Eye (tissue), 1 donor: ENCODE data around the gene ACAP2.
"Not testable (repeated sequence)": the region's sequence is repeated elsewhere in the genome, so short reads cannot be mapped to it uniquely, and the experiment has no call there.

ENCODE experiments used
- DNase-seq: peaks from one replicate; pipeline ENCODE4 v3.0.0-alpha.2; 2015

Gene ACAP2, protein sequence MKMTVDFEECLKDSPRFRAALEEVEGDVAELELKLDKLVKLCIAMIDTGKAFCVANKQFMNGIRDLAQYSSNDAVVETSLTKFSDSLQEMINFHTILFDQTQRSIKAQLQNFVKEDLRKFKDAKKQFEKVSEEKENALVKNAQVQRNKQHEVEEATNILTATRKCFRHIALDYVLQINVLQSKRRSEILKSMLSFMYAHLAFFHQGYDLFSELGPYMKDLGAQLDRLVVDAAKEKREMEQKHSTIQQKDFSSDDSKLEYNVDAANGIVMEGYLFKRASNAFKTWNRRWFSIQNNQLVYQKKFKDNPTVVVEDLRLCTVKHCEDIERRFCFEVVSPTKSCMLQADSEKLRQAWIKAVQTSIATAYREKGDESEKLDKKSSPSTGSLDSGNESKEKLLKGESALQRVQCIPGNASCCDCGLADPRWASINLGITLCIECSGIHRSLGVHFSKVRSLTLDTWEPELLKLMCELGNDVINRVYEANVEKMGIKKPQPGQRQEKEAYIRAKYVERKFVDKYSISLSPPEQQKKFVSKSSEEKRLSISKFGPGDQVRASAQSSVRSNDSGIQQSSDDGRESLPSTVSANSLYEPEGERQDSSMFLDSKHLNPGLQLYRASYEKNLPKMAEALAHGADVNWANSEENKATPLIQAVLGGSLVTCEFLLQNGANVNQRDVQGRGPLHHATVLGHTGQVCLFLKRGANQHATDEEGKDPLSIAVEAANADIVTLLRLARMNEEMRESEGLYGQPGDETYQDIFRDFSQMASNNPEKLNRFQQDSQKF

DNA sequence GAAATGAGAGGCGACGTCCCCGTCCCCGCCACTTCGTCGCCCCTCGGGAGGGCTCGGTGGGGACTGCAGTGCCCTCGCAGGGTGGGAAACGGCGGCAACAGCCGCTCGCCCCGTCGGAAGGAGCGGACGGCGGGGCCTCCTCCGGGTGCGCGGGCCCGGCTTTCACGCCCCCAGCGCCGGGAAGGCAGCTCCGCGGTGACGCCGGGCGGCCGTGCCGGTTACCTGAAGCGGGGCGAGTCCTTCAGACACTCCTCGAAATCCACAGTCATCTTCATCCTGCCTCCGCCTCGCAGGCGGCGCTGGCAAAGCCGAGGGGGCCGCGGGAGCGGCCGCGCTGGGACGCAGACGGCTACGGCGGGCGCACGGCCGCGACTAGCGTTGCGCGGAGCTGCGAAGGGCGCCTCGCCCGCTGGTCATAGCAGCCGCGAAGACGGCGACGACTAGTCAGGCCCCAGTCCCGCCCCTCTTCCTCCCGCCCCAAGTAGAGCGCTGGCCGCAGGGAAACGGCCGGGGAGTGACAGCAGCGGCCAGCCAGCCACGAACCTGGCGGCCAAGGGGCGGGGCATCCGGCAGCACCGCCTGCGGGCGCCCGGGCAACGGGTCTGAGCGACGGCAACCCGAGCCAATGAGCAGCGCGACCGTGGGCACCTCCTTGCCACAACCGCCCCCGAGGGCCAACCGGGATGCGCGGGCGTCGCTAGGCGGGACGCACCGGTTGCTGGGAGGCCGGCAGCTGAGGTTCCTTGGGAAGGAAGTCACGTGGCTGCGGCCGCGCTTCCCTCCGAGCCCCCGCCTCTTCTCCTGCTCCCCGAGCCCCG lies at the start of gene ACAP2:
TSS of gene ACAP2 (minus strand) at position 448 of the 818 bp plus-strand sequence. CDS start at position 275, 173 bp downstream.
- peak; percentile 99 for DNase-seq

DNA sequence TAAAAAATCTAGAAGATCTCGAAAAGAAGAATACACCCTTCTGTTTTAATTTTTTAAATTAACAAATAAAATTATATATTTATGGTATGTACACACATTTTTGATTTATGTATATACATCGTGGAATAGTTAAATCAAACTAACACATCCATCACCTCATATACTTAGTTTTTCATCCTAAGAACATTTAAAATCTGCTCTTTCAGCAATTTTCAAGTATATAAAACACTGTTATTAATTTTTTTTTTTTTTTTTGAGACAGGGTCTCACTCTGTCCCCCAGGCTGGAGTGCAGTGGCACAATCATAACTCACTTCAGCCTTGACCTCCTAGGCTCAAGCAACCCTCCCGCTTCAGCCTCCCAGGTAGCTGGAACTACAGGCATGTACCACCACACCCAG lies 32.8 kb upstream of the ACAP2 start:
- no peak for DNase-seq

DNA sequence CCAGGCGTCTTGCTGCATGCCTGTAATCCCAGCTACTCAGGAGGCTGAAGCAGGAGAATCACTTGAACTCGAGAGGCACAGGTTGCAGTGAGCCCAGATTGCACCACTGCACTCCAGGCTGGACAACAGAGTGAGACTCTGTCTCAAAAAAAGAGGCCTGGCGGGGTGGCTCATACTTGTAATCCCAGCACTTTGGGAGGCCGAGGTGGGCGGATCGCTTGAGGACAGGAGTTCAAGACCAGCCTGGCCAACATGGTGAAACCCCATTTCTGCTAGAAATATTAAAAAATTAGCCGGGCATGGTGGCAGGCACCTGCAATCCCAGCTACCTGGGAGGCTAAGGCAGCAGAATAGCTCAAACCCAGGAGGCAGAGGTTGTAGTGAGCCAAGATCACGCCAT lies 32.3 kb upstream of the ACAP2 start:
- DNase-seq, result not testable (repeated sequence)

DNA sequence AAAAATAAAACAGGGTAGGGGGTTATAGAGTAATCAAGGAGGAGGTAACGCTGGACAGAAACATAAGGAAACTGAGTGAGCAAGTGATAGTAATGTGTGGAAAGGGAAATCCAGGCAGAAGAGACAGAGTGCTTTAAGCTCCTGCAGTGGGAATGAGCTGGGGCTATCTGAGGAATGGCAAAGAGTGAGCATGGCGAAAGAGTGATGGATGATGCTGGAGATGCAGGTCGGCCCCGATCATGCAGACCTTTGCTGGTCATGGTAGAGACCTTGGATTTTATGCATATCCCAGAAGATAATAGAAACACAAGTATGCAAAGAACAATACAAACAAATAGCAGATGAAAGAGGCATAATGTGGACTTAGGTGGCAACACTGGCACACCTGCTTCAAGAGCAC lies 26.0 kb upstream of the ACAP2 start:
- DNase-seq, result no peak

DNA sequence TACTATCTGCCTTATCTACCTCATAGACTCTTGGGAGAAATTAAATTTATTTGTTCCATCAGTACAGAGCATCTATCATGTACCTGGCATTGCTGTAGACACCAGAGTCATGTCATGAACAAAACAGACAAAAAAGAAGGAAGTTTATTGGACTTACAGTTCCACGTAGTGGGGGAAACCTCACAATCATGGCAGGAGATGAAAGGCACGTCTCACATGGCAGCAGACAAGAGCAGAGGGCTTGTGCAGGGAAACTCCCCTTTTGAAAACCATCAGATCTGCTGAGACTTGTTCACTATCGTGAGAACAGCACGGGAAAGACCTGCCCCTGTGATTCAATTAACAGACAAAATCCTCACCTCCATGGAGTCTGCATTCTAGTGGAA lies 25.6 kb upstream of the ACAP2 start:
- no peak for DNase-seq

DNA sequence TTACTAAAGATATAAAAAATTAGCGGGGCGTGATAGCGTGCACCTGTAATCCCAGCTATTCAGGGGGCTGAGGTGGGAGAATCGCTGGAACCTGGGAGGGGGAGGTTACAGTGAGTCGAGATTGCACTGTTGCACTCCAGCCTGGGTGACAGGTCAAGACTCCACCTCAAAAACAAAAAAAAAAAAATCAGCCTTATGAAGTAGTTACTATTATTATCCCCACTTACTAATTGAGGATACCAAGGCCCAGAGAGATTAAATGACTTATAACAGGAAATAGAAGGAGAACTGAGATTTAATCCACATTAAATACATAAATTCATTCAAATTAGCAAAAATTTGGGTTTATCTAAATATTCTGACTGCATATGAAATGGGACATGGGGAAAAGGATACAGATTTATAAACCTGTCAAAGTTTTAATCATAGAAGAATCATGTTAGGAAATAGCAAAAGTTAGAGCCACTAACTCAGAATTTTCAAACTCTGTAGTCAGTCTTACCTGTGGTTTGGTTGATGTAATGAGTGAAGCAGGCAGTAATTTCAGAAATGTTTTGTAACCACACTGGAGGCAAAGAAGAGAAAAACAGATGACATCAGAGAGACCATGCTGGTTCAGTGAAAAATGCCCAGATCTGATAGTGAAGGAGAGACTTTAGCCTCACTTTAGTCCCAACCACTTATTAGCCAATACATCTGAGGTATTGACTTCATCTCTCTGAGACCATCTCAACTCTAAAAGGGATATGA lies 25.0 kb upstream of the ACAP2 start:
- DNase-seq, result no peak

DNA sequence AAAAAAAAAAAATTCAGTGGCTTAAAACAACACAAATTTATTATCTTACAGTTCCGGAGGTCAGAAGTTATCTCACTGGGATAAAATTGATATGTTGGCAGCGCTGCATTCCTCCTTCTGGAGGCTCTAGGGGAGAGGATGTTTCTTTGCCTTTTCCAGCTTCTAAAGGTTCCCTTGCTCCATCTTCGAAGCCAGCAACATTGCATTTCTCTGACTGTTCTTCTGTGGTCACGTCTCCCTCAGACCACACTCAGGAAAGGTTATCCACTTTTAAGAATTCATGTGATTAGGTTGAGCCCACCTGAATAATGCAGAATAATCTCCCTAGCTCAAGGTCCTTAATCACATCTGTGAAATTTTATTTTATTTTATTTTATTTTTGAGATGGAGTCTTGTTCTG lies 23.4 kb upstream of the ACAP2 start:
- no peak for DNase-seq

DNA sequence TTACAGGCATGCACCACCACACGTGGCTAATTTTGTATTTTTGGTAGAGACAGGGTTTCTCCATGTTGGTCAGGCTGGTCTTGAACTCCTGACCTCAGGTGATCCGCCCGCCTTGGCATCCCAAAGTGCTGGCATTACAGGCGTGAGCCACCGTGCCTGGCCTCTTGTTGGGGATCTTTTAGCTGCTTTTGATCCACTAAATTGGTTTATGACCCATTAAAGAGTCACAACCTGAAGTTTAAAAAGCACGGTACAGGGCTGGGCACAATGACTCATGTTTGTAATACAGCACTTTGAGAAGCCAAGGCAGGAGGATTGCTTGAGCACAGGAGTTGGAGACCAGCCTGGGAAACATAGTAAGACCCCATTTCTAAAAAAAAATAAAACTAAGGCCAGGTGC lies 20.1 kb upstream of the ACAP2 start:
- DNase-seq, result not testable (repeated sequence)

DNA sequence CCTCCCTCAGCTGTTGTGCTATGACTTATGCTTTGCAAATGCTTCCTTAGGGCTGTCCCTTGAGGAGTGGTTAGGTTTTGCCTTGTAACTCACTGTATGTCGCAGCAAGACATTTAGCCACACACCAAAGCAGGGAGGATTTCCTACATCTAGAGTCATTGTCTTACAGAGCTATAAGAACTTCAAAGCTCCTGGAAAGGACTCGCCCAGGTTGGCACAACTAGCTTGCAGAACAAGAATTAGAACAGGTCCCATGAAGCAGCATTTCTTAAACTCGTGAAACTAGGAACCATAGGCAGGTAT lies 19.4 kb upstream of the ACAP2 start:
- DNase-seq, result no peak

DNA sequence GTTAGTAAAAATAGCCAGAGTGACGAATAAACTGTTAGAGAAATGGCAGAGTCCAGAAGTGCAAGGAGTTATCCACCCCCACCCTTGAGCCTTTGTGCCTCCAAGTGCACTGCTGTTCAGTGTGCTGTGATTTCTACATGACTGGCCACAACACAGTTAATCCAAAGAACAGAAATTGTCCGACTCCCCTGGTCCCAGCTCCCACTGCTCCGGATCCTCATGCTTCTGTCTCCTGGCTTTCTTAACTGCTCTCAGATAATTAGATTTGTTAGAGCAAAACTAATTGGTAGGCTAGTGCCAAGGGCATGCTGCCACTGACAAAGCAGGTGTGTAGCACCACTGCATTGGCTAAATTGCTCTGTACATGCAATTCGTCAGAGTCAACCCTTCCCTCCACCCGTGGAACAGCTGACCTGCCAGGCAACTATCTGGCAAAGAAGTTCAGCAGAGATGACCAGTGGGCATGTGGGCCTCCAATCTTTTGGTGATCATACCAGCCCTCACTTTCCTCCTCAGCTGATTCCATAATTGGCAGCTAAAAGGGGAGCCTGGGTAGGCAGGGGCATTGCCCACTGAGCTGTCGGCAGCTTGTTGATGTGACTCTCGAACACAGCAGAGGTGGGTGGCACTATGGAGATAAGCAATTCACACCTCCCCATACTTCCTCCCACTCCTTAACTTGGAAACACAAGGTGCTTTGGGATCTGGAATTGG lies 18.9 kb upstream of the ACAP2 start:
- peak; percentile 60 for DNase-seq

DNA sequence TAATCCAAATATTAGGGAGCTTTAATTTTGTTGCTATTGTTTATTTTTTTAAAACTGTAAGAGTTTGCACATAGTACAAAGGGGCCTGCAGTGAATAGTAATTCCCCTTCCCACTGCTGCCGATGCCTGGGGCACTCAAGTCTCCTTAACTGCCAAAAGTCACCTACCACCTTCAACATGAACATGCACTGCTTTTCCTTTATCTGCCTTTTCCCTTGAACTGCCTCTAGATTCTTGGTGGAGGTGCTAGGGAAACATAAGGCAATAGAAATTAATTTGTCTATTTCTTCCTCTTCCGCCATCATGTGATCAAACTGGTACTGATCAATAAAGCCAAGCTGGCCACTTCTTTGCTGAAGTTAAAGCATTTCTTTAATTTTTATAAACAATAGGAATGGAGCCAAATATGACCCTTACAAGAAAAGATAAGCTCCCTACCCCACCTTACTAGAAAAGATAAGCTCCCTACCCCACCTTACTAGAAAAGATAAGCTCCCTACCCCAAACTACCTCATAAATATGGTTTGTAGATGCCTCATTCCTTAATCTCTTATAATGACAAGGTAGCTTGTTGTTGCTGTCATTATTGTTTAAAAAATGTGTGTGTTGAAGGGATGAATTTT lies 17.4 kb upstream of the ACAP2 start:
- no peak for DNase-seq

DNA sequence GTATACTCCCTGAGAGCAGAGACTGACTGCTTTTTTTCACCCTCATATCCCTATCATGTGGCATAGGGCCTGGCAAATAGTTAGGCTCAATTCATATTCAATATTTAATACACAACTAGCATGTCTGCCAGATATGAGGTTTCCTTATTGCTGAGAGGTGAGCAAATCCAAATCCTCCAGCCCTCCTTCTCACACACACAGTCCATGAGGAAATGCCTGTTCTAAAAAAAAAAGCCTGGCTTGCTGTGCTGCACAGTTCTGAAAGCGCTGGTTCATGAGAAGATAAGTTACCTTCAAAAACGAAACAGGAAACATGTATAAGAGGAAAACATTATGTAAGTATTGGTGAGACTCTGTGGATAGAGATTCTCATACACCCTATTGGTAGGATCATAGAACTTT lies 15.5 kb upstream of the ACAP2 start:
- no peak for DNase-seq

DNA sequence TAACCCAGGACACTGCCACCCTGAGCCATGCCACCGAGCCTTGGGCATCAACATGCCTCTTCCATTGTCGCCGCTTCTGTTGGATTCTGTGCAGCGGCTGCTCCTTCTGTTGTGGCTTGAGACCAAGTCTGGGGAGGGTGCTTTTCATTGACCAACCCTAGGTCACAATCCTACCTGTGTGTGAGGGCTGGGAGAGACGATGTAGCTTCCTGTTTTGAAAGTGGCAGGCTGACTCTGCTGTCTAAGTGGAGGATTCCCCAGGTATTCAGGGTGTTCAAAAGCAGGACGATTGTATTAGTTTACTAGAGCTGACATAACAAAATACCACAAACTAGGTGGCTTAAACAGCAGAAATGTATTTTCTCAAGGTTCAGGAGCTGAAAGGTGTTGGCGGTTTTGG lies 13.0 kb upstream of the ACAP2 start:
- DNase-seq, result no peak

DNA sequence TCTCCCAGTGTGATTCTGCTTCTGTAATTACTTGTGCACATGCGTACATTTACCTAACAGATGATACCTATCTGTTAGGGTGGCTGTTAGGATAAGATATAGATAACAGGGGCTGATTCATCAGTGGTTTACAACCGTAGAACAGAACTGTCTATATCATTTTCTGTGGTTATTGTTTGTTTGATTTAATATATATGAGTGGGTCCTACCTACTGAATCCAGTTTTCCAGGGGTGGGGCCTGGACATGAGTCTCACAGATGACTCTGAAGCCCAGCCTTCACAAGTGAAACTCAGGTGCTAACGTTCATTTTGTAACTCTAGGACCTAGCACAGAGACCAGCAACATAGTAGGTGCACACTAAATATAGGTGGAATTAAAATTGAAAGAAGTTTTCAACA lies 10.4 kb upstream of the ACAP2 start:
- no peak for DNase-seq

DNA sequence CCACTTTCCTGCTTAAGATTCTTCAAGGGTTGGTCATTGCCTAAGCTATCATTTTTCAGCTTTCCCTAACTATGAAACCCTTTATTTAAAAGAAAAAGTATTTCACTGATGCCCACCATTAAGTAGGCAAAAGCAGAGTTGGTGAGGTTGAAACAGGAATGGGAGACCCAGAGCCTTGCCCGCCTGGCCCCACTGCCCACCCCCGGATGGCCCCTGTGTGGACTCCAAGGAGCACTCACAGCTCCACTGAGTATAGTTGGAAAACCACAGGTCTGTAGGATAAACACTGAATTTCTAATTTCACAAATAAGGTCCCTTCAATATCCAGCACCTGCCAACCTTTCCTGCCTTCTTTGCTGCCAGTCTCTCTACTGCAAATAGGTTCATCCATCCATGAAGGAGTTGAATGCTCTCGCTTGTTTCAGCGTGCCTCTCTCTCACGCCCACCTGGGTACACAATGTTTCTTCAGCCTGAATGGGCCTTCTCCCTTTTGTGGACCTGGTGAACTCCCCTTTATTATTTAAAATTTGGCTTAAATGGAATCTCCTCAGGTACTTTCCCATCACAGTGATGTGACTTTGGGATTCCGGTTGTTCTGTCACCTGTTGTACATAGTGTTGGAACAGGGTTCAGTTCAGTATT lies 8.7 kb upstream of the ACAP2 start:
- DNase-seq, result peak; percentile 41

DNA sequence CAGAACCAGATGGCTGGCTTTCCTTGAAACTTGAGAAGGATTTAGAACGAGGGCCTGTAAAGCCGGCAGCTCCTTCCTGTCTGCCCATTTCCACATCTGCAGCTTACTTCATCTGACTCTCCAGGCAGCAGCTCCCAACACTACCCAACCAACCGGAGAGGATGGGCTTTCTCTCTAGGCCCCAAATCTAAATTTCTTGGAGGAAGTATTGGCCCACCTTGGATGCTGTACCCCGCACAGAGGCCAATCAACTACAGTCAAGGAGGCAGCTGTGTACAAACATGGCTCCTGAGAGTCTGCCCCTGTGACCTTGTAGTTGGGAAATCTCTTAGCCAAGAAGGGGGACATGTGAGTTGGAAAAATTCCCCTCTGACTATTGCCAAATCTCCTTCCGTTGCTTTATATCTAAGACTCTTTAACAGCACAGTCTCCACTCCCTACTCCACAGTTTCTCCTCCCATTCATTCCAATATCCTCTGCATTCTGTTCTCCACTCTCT lies 8.0 kb upstream of the ACAP2 start:
- peak; percentile 57 for DNase-seq

DNA sequence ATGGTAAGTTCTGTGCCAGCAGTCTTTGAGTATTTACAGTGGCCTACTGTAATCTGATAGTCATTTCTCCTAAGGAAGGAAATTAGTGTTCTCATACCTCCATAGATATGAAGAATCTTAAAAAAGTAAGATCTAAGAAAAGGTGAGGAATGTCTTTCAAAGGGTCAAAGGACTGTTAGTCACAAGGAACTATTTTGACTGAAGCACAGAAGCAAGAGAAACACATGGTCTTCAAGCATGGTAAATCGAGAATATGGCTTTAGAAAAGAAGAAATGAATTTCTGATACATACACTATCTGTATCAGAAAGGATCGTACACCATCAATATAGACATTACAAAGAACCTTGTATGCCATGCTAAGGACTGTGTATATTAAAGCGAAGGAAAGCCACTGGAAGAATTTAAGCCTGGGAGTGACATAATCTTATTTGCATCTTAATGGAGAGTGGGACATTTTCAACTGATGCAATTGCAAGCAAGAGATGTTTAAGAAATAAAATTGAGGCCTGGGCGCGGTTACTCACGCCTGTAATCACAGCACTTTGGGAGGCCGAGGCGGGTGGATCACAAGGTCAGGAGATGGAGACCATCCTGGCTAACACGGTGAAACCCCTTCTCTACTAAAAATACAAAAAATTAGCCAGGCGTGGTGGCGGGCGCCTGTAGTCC lies 5.5 kb upstream of the ACAP2 start:
- DNase-seq, result no peak

DNA sequence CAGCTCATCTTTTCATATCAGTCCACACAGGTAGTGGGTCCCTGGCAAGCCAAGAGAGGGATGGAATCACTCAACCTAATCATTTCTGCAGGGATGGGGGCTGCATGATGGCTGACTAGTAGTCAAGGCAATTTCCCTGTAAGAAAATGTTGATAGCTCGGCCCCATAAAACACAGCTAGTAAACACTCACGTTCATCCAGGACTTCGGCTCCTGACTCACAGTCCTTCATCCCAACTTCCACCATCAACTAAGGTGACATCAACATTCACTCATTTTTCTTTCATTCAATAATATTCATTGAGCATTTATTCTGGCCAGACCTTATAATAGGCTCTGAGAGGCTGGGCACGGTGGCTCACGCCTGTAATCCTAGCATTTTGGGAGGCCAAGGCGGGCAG lies 4.4 kb upstream of the ACAP2 start:
- DNase-seq, result no peak

DNA sequence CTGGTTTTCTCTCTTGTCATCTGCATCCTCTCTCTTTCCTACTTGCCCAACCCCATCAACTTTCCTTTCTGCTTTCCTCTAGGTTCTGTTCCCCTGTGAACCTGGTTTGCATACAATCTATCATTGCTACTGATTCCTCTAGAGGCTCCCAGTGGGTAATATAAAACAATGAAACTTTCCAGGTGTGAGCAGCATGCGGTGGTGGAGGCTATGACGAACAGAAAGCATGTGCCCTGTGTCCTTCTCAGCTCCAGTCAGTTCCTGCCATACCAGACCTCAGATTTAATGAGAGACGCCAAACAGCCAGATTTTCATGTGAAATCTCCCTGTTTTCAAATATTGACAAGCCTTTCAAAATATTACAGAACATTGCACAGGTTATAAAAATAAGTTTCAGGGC lies 3.5 kb upstream of the ACAP2 start:
- no peak for DNase-seq

DNA sequence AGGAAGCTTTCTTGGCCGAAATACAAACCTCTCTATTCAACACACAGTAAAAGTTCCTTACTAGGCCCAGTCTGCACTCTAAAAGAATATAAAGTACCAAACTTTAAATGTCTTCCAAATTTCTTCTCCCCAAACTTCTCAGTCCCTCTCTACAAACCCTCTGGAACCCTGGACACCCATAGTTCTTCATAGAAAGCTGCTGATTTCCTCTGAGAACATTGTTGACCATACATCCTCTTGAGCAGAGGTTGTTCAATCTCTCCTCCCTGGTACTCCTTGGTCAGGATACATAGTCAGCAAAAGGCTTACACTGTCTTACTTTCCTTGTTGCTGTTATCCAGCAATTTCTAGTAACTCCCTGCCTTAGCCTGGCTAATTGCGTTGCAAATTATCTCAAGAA lies 3.1 kb upstream of the ACAP2 start:
- DNase-seq, result no peak
